Keratinocyte (primary cell): ENCODE results near the gene MED26.
"Not testable (repeated sequence)": the region's sequence is repeated elsewhere in the genome, so short reads cannot be mapped to it uniquely, and the experiment has no call there.

ENCODE experiments used
- CTCF ChIP-seq, 3 experiments: IDR thresholded peaks in 1 of 3; conservative IDR thresholded peaks in 1 of 3; optimal IDR thresholded peaks in 1 of 3; 2 replicates in 2 of 3; 3 replicates in 1 of 3; pipeline versions ENCODE3 to v1.5.1; 2011; ENCODE audit warnings: low read length in 3 of 3, mild to moderate bottlenecking in 3 of 3, moderate library complexity in 2 of 3, control low read depth in 1 of 3, inconsistent platforms in 1 of 3; ENCODE audit not compliant: insufficient read depth in 2 of 3; ENCODE audit errors: extremely low read depth in 1 of 3
- EZH2 ChIP-seq: IDR thresholded peaks from one replicate; pipeline ENCODE4 v1.6.1; 2012; ENCODE audit warnings: inconsistent platforms, mild to moderate bottlenecking, low read length, moderate library complexity

- not testable (repeated sequence) for TF ChIP-seq EZH2; CTCF (optimal IDR thresholded peaks at IDR 0.05 in 1 of 3, IDR thresholded peaks at IDR 0.05 in 1 of 3, conservative IDR thresholded peaks at IDR 0.05 in 1 of 3; ENCODE audit: extremely low read depth in 1 of 3, insufficient read depth in 2 of 3, low read length in 3 of 3)
These were observed 76.1 kb downstream of the MED26 start for GRCh38 chr19:16551902-16552301.
